HT1080 (cell line): ENCODE data around the gene TUBB8. TPM values are rescaled to one million over a fixed set of nuclear protein-coding genes. Genes with fewer than 3 reads are reported as not detected.
"Not testable (repeated sequence)": the region's sequence is repeated elsewhere in the genome, so short reads cannot be mapped to it uniquely, and the experiment has no call there.

Source experiments
- DNase-seq: peaks from one replicate; pipeline ENCODE4 v3.0.0-alpha.2; 2015; ENCODE audit warnings: low read depth
- polyA plus RNA-seq, 2 experiments: library from polyadenylated mRNA; depleted of rRNA; stranded (reverse); fragments of >200 nt; gene quantifications; 2 replicates each; pipeline ENCODE4 v1.2.3, GENCODE V29; 2015
- total RNA-seq: library from RNA; depleted of rRNA; stranded (reverse); fragments of >200 nt; shearing (Covaris generic); gene quantifications from 2 replicates; pipeline ENCODE4 v1.2.3, GENCODE V29; 2014; rRNA removed

TUBB8 gene
- not detected in 2 replicates for total RNA-seq
- polyA plus RNA-seq (2015; cell fraction: cytosol; rRNA removed), result not detected in 2 replicates
- polyA plus RNA-seq (2015; cell fraction: nucleus; rRNA removed), result not detected in 2 replicates

GRCh38 chr10:48996-49395, at the start of gene TUBB8:
TSS of gene TUBB8 (minus strand) at chr10:49296. CDS start at chr10:49238, 58 bp downstream.
- DNase-seq, result no peak

- DNase-seq, result no peak
Measured at GRCh38 chr10:96466-96865, 47.4 kb upstream of the TUBB8 start.

DNA sequence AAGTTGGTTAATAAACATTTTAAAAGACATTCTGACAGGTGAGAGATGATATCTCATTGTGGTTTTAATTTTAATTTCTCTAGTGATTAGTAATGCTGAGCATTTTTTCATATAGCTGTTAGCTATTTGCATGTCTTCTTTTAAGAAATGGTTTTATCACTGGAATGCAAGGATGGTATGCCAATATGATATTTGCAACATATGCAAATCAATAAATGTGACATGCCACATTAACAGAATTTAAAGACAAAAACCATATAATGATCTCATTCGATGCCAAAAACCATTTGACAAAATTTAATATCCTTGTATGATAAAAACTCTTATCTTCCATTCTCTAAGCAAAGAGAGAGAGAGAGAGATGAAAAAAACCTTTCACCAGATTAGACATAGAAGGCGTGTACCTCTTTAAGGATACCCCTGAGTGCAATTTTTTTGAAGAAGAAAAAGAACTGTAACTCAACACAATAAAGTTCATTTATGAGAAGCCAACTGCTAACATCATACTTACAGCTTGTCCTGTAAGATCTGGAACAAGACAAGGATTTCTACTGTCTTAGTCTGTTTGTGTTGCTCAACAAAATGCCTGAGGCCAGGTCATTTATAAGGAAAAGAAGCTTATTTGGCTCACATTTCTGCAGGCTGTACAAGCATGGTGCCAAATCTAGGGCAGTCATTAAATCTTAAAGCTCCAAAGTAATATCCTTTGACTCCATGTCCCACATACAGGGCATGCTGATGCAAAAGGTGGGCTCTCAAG, 46.4 kb upstream of the TUBB8 start:
- DNase-seq, result no peak

DNA sequence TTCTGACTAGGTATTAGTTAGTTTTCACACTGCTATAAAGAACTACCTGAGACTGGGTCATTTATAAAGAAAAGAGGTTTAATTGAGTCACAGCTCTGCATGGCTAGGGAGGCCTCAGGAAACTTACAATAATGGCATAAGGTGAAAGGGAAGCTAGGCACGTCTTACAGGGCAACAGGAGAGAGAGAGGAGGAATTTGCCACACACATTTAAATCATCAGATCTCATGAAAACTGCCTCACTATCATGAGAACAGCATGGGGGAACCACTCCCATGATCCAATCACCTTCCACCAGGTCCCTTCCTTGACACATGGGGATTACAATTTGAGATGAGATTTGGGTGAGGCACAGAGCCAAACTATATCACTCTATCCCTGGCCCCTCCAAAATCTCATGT, 45.5 kb upstream of the TUBB8 start:
- no peak for DNase-seq

DNA sequence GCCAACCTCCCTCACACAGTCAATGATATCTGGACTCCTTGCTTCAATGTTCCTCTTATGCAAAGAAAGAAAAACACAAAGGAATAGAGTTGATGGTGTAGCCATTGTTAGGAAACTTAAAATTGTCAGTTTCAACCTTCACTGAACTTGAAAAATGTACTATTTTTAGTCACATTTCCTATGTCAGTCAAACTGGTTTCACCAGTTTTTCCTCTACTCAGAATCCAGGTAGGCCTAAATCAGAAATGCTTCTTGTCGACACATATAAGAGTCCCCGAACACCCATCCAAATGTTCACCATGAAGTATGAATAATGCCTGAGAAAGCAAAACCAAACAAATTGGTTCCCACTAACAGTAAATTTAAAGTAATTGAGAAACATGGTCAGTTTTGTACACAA, 43.8 kb upstream of the TUBB8 start:
- DNase-seq, result no peak

DNA sequence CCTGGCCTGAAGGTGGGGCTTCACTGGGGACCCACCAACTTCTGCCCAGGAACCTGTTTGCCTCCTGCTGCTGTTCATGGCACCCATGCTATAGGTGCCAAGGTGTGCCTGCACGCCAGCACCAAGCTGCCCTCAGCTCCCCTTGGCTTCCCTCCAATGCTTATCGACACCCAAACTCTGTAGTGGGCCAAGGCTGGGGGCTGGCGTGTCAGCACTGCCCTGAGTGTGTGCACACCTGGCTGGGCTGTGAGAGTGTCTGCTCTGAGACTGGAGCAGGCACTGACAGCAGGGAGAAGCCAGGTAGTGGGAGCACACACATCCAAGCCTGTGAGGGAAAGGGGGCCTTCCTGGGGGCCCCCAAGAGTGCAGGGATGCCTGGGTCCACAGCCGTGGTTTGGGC, 43.1 kb upstream of the TUBB8 start:
- no peak for DNase-seq

DNA sequence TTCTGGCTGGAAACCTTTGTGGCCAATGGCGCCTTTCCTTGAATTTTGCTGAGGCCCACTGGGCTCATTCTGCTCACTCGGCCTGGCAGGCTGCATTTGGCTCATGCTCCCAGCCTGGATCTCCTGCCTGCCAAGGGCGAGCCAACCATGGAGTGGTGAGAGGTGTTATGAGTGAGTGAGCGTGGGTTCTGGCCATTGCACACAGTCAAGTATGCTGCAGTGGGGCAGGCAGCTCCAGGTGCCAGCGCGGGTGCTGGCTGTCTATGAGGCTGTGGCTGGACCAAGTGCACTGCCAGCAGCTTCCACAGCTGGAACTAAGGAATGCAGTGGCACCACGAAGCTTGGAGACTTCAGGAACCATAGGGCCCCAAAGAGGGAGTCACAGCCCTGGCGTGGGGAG, 42.2 kb upstream of the TUBB8 start:
- no peak for DNase-seq

DNA sequence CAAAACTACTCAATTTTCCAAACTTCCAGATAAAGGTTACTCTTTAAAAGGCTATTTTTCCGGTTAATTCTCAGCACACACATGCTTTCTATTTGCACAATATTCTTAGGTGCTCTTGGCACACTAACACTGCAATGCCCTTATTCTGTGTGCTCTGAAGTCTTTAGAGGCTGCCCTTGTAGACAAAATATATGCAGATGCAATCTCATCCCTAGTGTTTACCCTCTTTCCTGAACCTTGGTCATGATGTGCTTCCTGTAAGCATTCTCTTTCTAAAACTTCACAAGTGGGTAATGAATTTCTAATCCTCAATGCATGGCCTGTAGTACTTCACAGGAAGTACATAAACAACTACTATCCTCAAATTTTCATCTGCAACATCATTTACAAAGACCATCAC, 41.1 kb upstream of the TUBB8 start:
- DNase-seq, result no peak

- no peak for DNase-seq
Measured at GRCh38 chr10:89248-89647, 40.2 kb upstream of the TUBB8 start.

DNA sequence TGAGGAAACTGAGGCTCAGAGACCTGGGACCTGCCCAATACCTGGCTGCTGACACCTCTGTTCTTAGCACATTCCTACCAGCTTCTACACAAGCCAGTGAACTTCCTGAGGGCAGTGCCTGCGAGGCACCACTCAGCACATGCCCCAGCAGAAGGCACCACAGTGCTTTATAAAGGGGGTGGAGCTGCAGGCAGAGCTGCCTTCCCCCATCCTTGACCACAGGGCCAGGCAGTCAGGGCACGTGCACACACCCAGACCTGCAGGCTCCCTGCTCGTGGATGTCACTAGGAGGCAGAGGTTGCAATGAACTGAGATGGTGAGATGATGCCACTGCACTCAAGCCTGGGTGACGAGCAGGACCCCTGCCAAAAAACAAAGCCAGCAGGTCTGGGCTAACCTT, 39.2 kb upstream of the TUBB8 start:
- DNase-seq, result peak; percentile 25

- no peak for DNase-seq
Measured at GRCh38 chr10:87177-88080, 38.3 kb upstream of the TUBB8 start.

DNA sequence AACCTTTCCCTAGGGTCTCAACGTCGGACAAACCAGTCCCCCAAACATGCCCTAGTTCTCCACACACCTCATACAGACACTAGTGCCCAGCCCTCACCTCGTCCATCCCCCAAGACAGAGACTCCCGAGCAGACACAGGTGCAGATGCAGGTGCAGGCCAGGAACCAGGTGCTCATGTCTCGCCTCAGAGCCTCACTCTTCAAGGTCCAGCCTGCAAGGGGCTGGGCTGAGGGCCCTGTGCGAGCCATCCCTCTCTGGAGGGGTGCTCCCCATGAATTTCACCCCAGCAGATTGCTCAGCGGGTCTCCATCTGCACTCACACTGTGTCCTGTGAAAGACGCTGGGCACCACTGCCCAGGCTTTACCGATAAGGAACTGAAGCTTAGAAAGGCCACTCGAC, 36.9 kb upstream of the TUBB8 start:
- no peak for DNase-seq

DNA sequence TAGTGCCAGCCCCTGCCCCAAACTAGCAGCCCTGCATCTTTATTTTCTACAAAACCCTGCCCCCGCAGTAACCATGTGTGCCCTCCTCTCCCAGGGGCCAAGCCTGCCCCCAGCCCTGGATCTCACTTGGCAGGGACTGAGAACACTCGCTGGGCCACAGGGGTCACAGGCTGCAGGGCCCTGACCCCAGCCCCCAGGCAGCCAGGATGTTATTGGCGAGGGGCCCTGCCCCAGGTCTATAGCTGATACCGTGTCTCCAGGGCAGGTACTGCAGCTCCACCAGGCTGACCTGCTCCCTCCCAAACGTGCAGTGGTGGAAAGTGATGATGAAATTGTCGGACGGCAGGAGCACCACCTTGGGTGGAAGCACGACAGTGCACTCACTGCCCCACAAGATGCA, 35.9 kb upstream of the TUBB8 start:
- DNase-seq, result no peak

- no peak for DNase-seq
Measured at GRCh38 chr10:83930-84530, 34.9 kb upstream of the TUBB8 start.

- DNase-seq, result no peak
Measured at GRCh38 chr10:80477-81105, 31.5 kb upstream of the TUBB8 start.

DNA sequence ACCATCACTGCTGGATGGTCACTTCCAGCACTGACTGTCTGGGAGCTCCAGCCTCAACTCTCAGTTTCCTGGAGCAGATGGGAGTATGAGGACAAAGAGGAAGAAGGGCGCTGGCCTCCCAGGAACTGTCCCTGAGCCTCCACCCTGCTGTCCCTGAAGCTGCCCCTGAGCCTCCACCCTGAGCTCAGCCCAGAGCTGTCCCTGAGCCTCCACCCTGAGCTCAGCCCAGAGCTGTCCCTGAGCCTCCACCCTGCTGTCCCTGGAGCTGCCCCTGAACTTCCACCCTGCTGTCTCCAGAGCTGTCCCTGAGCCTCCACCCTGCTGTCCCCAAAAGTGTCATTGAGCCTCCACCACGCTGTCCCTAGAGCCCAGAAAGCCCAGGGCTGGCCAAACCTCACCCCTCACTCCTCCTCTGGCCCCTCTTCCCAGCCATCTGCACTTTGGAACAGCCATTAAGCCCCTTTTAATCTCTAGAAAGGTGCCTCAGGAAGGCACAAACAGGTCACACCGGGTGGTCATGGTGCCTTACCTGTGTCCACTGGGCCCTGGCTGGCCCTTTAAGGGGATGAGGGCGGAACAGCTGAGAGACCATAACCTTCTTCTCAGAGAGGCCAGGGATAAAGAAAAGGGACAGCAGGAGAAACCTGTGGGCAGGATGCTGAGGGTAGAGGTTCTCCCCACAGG, 30.6 kb upstream of the TUBB8 start:
- no peak for DNase-seq

DNA sequence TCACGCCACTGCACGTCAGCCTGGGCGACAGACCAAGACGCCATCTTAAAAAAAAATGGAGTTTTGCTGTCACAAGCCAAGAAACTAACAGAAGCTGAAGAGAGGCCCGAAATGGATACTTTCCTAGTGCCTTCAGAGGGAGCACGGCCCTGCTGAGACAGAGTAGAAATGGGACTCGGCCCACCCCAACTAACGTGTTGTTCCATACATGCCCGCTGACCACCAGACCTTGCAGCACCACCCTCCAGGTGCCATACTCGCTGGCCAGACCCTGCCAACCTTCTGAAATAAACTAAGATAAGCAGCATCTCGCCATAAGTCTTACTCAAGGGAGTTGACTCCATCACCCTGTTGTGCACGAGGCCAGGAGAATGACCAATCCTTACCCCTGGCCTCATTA, 29.5 kb upstream of the TUBB8 start:
- DNase-seq, result no peak

- DNase-seq, result not testable (repeated sequence)
Measured at GRCh38 chr10:74266-74621, 25.1 kb upstream of the TUBB8 start.

DNA sequence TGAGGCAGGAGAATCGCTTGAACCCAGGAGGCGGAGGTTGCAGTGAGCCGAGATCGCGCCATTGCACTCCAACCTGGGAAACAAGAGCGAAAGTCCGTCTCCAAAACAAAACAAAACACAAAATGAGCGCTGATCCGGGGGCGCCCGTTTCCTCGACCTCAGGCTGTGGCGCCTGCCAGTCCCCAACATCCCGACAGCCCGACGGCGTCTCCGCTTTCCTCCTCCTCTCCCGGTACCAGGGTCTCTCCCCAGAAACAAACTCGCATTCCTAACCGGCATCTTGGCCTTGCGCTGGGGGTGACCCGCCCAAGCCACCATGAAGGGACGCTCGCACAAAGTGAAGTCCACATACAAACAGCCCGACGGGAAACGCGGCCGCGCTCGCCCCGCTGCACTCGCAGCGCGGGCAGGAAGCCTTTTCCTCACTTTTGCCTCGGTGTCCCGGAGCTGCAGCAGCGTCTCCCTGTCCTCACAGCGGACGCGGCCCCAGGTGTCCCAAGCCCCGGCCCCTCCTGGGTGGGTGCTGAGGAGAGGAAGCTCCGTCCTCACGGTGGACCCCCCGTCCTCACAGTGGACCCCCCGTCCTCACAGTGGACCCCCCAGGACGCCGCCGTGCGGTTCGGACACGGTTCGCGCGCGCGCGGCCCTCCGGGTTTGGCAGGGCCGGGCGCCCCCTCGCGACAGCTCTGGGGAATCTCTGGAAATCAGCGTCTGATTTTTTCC, 24.6 kb upstream of the TUBB8 start:
- not testable (repeated sequence) for DNase-seq

GRCh38 chr10:68156-68555, 19.1 kb upstream of the TUBB8 start:
- not testable (repeated sequence) for DNase-seq
